ENCODE results near the gene WNT5A.

The WNT5A gene

DNA sequence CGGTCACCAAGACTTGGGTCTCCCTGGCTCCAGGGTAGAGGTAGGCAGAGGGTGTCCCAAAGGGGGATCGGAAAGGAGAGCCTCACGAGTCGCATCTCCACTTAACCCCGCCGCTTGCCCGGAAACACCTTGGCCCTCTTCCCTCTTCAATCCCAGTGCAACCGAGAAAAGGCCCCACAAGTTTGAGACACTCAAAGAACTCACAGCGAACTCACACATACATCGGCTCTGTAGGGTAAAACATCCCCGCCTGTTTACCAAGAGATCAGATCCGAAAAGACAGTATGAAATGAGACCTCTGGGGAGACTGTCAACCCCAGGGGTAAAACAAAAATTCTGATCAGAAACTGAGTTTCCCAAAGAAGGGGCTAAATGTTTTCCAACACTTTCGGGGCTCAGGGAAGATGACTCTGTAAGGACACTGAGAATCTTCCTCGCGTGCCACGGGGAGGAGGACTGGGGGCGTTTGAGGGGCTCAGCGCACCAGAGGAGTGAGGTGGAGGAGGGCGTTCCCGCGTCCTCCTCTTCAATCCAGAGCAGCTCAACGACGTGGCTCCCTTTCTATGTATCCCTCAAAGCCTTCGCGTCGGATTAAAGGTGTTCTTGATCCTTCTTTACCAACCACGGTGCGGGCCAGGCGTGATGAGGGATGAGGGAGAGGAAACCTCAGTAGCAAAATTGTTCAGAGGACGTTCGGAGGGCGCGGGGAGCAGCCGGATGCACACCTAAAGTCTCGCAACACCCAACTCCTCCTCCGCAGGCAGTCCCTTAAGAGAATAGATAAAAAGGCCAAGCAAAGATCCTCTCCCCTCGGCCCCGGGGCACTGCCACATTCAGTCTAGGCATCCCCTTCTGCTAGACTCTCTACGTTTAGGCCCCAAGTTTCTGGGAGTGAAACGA, 3.7 kb downstream of the WNT5A start:
- Histone ChIP-seq H3K27ac (ENCODE audit: extremely low read depth, low read depth, low read length) (no peak overlapping the region), H3K4me1 (ENCODE audit: control insufficient read depth, insufficient read depth, low read length) (no peaks in the 10 kb centered on the region), H3K36me3 (ENCODE audit: control insufficient read depth in 2 of 2, insufficient read depth in 1 of 2, low read length in 2 of 2) (peaks cover 3 to 25% of the 10 kb centered on the region in 2 experiments; a peak in 2 of 3 replicates), H3K9me3 (ENCODE audit: control insufficient read depth, insufficient read depth, low read depth, low read length) (no peaks in the 10 kb centered on the region), H3K4me3 (ENCODE audit: low read depth, low read length) (no peak overlapping the region)
- ChIA-PET POLR2A (no interaction called here), CTCF (no interaction called here)
- TF ChIP-seq, protein P1, sequence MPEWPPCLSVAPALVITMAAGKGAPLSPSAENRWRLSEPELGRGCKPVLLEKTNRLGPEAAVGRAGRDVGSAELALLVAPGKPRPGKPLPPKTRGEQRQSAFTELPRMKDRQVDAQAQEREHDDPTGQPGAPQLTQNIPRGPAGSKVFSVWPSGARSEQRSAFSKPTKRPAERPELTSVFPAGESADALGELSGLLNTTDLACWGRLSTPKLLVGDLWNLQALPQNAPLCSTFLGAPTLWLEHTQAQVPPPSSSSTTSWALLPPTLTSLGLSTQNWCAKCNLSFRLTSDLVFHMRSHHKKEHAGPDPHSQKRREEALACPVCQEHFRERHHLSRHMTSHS (tag by site-specific recombination; IDR thresholded peaks at IDR 0.05), result no peak
- TF ChIP-seq HOXC10 (CRISPR knock-in tag; IDR thresholded peaks at IDR 0.05), result no peak

DNA sequence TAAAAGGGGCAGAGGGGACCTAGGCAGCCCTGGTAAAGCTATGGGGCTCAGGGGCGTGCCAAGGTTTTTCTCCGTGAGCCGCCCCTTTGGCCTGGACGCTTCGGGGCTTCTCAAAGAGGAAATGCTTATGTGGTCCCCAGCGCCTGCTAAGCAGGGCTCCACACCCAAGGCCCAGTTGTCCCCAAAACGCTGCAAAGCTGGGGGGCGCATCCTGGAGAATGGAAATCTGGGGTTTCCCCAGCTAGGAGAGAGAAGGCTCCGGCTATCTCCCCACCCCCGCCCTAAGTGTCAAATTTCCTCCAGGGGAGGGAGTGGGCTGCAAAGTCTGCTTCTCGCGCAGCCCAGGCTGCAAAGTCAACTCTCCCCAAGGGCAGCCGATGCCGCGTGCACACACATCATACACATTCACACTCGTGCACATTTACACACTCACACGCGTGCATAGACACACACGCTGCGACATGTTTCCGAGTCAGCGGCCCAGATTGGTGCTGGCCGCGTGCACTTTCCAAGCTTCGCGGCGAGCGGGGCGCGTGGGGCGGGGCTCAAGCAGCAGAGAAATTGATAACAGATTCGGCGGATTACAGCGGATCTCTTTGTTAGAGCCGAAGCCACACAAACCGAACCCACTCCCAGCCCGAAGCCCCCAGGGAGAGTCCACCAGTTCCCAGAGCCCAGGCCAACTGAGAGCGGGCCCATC, 4.5 kb downstream of the WNT5A start:
- no peak overlapping the region for H3K4me3 ChIP-seq (ENCODE audit: low read depth, low read length)
- no peak overlapping the region for H3K27ac ChIP-seq (ENCODE audit: extremely low read depth, low read depth, low read length)
- TF ChIP-seq BCL11B (tag by site-specific recombination; IDR thresholded peaks at IDR 0.05; ENCODE audit: low read depth) (no peak), GLIS1 (tag by site-specific recombination; IDR thresholded peaks at IDR 0.05) (no peak), ZNF239 (tag by site-specific recombination; IDR thresholded peaks at IDR 0.05) (no peak), ZNF274 (IDR thresholded peaks at IDR 0.05; ENCODE audit: low read length) (no peak), ZNF274 (tag by site-specific recombination; IDR thresholded peaks at IDR 0.05; ENCODE audit: borderline replicate concordance) (no peak), ZNF157 (tag by site-specific recombination; IDR thresholded peaks at IDR 0.05) (no peak)
- TF ChIP-seq, protein P2, sequence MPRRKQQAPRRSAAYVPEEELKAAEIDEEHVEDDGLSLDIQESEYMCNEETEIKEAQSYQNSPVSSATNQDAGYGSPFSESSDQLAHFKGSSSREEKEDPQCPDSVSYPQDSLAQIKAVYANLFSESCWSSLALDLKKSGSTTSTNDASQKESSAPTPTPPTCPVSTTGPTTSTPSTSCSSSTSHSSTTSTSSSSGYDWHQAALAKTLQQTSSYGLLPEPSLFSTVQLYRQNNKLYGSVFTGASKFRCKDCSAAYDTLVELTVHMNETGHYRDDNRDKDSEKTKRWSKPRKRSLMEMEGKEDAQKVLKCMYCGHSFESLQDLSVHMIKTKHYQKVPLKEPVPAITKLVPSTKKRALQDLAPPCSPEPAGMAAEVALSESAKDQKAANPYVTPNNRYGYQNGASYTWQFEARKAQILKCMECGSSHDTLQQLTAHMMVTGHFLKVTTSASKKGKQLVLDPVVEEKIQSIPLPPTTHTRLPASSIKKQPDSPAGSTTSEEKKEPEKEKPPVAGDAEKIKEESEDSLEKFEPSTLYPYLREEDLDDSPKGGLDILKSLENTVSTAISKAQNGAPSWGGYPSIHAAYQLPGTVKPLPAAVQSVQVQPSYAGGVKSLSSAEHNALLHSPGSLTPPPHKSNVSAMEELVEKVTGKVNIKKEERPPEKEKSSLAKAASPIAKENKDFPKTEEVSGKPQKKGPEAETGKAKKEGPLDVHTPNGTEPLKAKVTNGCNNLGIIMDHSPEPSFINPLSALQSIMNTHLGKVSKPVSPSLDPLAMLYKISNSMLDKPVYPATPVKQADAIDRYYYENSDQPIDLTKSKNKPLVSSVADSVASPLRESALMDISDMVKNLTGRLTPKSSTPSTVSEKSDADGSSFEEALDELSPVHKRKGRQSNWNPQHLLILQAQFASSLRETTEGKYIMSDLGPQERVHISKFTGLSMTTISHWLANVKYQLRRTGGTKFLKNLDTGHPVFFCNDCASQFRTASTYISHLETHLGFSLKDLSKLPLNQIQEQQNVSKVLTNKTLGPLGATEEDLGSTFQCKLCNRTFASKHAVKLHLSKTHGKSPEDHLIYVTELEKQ (tag by site-specific recombination; IDR thresholded peaks at IDR 0.05; ENCODE audit: borderline replicate concordance), result no peak
- TF ChIP-seq, protein P3, sequence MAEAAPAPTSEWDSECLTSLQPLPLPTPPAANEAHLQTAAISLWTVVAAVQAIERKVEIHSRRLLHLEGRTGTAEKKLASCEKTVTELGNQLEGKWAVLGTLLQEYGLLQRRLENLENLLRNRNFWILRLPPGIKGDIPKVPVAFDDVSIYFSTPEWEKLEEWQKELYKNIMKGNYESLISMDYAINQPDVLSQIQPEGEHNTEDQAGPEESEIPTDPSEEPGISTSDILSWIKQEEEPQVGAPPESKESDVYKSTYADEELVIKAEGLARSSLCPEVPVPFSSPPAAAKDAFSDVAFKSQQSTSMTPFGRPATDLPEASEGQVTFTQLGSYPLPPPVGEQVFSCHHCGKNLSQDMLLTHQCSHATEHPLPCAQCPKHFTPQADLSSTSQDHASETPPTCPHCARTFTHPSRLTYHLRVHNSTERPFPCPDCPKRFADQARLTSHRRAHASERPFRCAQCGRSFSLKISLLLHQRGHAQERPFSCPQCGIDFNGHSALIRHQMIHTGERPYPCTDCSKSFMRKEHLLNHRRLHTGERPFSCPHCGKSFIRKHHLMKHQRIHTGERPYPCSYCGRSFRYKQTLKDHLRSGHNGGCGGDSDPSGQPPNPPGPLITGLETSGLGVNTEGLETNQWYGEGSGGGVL (tag by site-specific recombination; IDR thresholded peaks at IDR 0.05), result no peak
- H3K36me3 ChIP-seq (ENCODE audit: control insufficient read depth in 2 of 2, insufficient read depth in 1 of 2, low read length in 2 of 2), result peaks cover 4 to 30% of the 10 kb centered on the region in 2 experiments; a peak in 2 of 3 replicates
- no peaks in the 10 kb centered on the region for H3K4me1 ChIP-seq (ENCODE audit: control insufficient read depth, insufficient read depth, low read length)
- ChIA-PET POLR2A (no interaction called here), CTCF (no interaction called here)
- H3K9me3 ChIP-seq (ENCODE audit: control insufficient read depth, insufficient read depth, low read depth, low read length), result no peaks in the 10 kb centered on the region

DNA sequence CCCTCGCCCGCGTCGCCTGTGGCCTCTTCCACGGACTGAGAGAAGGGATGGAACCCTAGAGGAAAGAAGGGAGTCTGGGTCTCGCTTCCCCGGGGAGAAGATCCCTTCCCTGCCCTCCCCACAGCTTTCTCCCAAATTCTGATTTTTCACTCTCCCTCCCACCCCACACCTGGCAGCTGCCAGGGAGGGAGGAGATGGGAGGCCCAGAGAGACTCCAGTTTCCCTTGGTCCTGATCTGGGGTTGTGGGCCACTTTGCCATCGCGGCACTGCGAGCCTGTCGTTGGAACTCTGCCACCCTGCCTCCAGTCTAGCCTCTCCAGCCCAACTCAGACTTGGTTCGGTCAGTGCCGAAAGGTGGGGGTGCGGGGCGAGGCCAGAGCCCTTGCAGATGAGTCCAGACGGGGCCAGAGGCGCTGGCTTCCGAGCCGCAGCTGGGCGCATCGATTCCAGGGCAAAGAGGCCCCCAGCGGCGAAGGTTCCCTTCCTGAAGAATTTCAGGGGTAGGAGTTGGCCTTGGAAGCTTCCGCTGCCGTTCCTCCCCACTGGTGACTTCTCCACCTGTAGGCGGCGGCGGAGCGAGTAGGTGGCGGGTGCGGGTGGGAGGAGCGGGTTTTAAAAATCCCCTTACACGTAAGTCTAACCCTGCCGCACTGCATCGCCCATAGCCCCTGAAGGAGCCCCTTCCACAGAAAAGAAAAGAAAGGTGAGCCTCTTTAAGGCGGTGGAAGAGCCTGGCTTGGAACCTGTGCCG, 5.2 kb downstream of the WNT5A start:
- Histone ChIP-seq H3K27ac (ENCODE audit: extremely low read depth, low read depth, low read length) (no peak overlapping the region), H3K9me3 (ENCODE audit: control insufficient read depth, insufficient read depth, low read depth, low read length) (no peaks in the 10 kb centered on the region), H3K4me1 (ENCODE audit: control insufficient read depth, insufficient read depth, low read length) (no peaks in the 10 kb centered on the region), H3K36me3 (ENCODE audit: control insufficient read depth in 2 of 2, insufficient read depth in 1 of 2, low read length in 2 of 2) (peaks cover 4 to 37% of the 10 kb centered on the region in 2 experiments; a peak in 2 of 3 replicates), H3K4me3 (ENCODE audit: low read depth, low read length) (no peak overlapping the region)
- ChIA-PET CTCF (no interaction called here), POLR2A (no interaction called here)
- TF ChIP-seq ZNF548 (tag by site-specific recombination; IDR thresholded peaks at IDR 0.05), result no peak
- no peak for TF ChIP-seq ZFP41 (tag by site-specific recombination; IDR thresholded peaks at IDR 0.05; ENCODE audit: borderline replicate concordance)
- TF ChIP-seq, protein P4, sequence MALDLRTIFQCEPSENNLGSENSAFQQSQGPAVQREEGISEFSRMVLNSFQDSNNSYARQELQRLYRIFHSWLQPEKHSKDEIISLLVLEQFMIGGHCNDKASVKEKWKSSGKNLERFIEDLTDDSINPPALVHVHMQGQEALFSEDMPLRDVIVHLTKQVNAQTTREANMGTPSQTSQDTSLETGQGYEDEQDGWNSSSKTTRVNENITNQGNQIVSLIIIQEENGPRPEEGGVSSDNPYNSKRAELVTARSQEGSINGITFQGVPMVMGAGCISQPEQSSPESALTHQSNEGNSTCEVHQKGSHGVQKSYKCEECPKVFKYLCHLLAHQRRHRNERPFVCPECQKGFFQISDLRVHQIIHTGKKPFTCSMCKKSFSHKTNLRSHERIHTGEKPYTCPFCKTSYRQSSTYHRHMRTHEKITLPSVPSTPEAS (tag by site-specific recombination; IDR thresholded peaks at IDR 0.05), result no peak

Data from HEK293 (cell line).